ENCODE data around the gene RCN1.
"Not testable (repeated sequence)": the region's sequence is repeated elsewhere in the genome, so short reads cannot be mapped to it uniquely, and the experiment has no call there.

RCN1 gene

GRCh38 chr11:32103941-32104340 is 13.1 kb downstream of the RCN1 start:
- no peak for DNase-seq
- in situ Hi-C loops (cut with HindIII; ENCODE audit: low pct_ligation_motif_present, low pct_unique_long_range_greater_than_20kb, low sequenced_read_pairs), result no loop called here

GRCh38 chr11:32105871-32106560 is 15.1 kb downstream of the RCN1 start:
- in situ Hi-C loops (cut with HindIII; ENCODE audit: low pct_ligation_motif_present, low pct_unique_long_range_greater_than_20kb, low sequenced_read_pairs), result no loop called here

GRCh38 chr11:32107647-32108046 is 16.8 kb downstream of the RCN1 start:
- DNase-seq, result no peak
- in situ Hi-C loops (cut with HindIII; ENCODE audit: low pct_ligation_motif_present, low pct_unique_long_range_greater_than_20kb, low sequenced_read_pairs), result no loop called here

More at GRCh38 chr11:32105871-32106560, 15.1 kb downstream of the RCN1 start:
- DNase-seq, result no peak

GRCh38 chr11:32108576-32108975 is 17.7 kb downstream of the RCN1 start:
- no peak for DNase-seq
- in situ Hi-C loops (cut with HindIII; ENCODE audit: low pct_ligation_motif_present, low pct_unique_long_range_greater_than_20kb, low sequenced_read_pairs), result no loop called here

GRCh38 chr11:32109138-32109537 is 18.3 kb downstream of the RCN1 start:
- in situ Hi-C loops (cut with HindIII; ENCODE audit: low pct_ligation_motif_present, low pct_unique_long_range_greater_than_20kb, low sequenced_read_pairs), result no loop called here

GRCh38 chr11:32109592-32109991 is 18.7 kb downstream of the RCN1 start:
- DNase-seq, result no peak
- in situ Hi-C loops (cut with HindIII; ENCODE audit: low pct_ligation_motif_present, low pct_unique_long_range_greater_than_20kb, low sequenced_read_pairs), result no loop called here

More at GRCh38 chr11:32109138-32109537, 18.3 kb downstream of the RCN1 start:
- no peak for DNase-seq

GRCh38 chr11:32110795-32111194 is 19.9 kb downstream of the RCN1 start:
- in situ Hi-C loops (cut with HindIII; ENCODE audit: low pct_ligation_motif_present, low pct_unique_long_range_greater_than_20kb, low sequenced_read_pairs), result no loop called here
- no peak for DNase-seq

GRCh38 chr11:32113200-32113919 is 22.5 kb downstream of the RCN1 start:
- DNase-seq, result no peak
- in situ Hi-C loops (cut with HindIII; ENCODE audit: low pct_ligation_motif_present, low pct_unique_long_range_greater_than_20kb, low sequenced_read_pairs), result no loop called here

- in situ Hi-C loops (cut with HindIII; ENCODE audit: low pct_ligation_motif_present, low pct_unique_long_range_greater_than_20kb, low sequenced_read_pairs), result no loop called here
- no peak for DNase-seq
Measured at GRCh38 chr11:32113920-32114203, 23.0 kb downstream of the RCN1 start.

- no peak for DNase-seq
- in situ Hi-C loops (cut with HindIII; ENCODE audit: low pct_ligation_motif_present, low pct_unique_long_range_greater_than_20kb, low sequenced_read_pairs), result no loop called here
Measured at GRCh38 chr11:32115446-32115845, 24.6 kb downstream of the RCN1 start.

- in situ Hi-C loops (cut with HindIII; ENCODE audit: low pct_ligation_motif_present, low pct_unique_long_range_greater_than_20kb, low sequenced_read_pairs), result no loop called here
- no peak for DNase-seq
Measured at GRCh38 chr11:32116668-32117067, 25.8 kb downstream of the RCN1 start.

- peak; percentile 25 for DNase-seq
- in situ Hi-C loops (cut with HindIII; ENCODE audit: low pct_ligation_motif_present, low pct_unique_long_range_greater_than_20kb, low sequenced_read_pairs), result no loop called here
Measured at GRCh38 chr11:32118025-32118974, 27.4 kb downstream of the RCN1 start.

GRCh38 chr11:32119139-32119538 is 28.3 kb downstream of the RCN1 start:
- DNase-seq; in situ Hi-C loops (cut with HindIII; ENCODE audit: low pct_ligation_motif_present, low pct_unique_long_range_greater_than_20kb, low sequenced_read_pairs): not testable (repeated sequence)

- DNase-seq, result no peak
- in situ Hi-C loops (cut with HindIII; ENCODE audit: low pct_ligation_motif_present, low pct_unique_long_range_greater_than_20kb, low sequenced_read_pairs), result no loop called here
Measured at GRCh38 chr11:32121012-32121411, 30.1 kb downstream of the RCN1 start.

- DNase-seq, result no peak
- in situ Hi-C loops (cut with HindIII; ENCODE audit: low pct_ligation_motif_present, low pct_unique_long_range_greater_than_20kb, low sequenced_read_pairs), result no loop called here
Measured at GRCh38 chr11:32122200-32122599, 31.3 kb downstream of the RCN1 start.

GRCh38 chr11:32131321-32131720 is 40.4 kb downstream of the RCN1 start:
- DNase-seq, result no peak
- in situ Hi-C loops (cut with HindIII; ENCODE audit: low pct_ligation_motif_present, low pct_unique_long_range_greater_than_20kb, low sequenced_read_pairs), result no loop called here

- in situ Hi-C loops (cut with HindIII; ENCODE audit: low pct_ligation_motif_present, low pct_unique_long_range_greater_than_20kb, low sequenced_read_pairs), result no loop called here
- no peak for DNase-seq
Measured at GRCh38 chr11:32136657-32137056, 45.8 kb downstream of the RCN1 start.

- in situ Hi-C loops (cut with HindIII; ENCODE audit: low pct_ligation_motif_present, low pct_unique_long_range_greater_than_20kb, low sequenced_read_pairs), result no loop called here
- DNase-seq, result peak; percentile 84
Measured at GRCh38 chr11:32137263-32137662, 46.4 kb downstream of the RCN1 start.

GRCh38 chr11:32137869-32138268 is 47.0 kb downstream of the RCN1 start:
- DNase-seq, result no peak

More at GRCh38 chr11:32137869-32138268, 47.0 kb downstream of the RCN1 start:
- in situ Hi-C loops (cut with HindIII; ENCODE audit: low pct_ligation_motif_present, low pct_unique_long_range_greater_than_20kb, low sequenced_read_pairs), result no loop called here
